CMK (cell line): ENCODE results near the gene RPUSD2.

ENCODE experiments used
- DNase-seq: peaks from one replicate; pipeline ENCODE4 v3.0.0-alpha.2; 2010; ENCODE audit warnings: low read depth

Gene RPUSD2, protein sequence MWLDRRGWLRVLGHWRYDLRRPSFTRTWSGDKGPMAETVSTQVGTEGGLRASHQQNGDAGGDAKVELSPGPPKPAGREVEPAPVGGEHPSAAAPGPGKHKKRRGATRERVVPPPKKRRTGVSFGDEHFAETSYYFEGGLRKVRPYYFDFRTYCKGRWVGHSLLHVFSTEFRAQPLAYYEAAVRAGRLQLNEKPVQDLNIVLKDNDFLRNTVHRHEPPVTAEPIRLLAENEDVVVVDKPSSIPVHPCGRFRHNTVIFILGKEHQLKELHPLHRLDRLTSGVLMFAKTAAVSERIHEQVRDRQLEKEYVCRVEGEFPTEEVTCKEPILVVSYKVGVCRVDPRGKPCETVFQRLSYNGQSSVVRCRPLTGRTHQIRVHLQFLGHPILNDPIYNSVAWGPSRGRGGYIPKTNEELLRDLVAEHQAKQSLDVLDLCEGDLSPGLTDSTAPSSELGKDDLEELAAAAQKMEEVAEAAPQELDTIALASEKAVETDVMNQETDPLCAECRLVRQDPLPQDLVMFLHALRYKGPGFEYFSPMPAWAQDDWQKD

DNA sequence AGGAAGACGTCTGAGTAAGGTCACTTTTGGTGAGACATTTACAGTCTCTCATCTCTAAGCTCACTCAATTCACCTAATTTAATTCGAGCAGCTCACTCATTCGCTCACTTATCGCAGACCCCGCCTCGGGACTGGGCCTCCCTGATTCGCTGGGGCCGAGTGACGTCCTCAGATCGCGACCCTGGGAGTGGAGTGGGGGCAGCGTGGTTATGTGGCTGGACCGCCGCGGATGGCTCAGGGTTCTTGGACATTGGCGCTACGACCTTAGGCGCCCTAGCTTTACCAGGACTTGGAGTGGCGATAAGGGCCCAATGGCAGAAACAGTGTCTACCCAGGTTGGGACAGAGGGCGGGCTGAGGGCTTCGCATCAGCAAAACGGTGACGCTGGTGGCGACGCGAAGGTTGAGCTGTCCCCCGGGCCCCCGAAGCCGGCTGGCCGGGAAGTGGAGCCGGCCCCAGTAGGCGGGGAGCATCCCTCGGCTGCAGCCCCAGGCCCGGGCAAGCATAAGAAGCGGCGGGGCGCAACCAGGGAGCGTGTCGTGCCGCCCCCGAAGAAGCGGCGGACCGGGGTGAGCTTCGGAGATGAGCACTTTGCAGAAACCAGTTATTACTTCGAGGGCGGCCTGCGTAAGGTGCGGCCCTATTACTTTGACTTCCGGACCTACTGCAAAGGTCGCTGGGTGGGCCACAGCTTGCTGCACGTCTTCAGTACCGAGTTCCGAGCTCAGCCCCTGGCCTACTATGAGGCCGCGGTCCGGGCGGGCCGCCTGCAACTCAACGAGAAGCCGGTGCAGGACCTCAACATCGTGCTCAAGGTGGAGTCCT is at the start of gene RPUSD2:
Gene RPUSD2 (plus strand): TSS at position 171 of the 825 bp plus-strand sequence. CDS start 39 bp downstream, at position 210.
- peak; percentile 79 for DNase-seq

GRCh38 chr15:40523611-40524010 is 45.5 kb upstream of the RPUSD2 start:
- no peak for DNase-seq

DNA sequence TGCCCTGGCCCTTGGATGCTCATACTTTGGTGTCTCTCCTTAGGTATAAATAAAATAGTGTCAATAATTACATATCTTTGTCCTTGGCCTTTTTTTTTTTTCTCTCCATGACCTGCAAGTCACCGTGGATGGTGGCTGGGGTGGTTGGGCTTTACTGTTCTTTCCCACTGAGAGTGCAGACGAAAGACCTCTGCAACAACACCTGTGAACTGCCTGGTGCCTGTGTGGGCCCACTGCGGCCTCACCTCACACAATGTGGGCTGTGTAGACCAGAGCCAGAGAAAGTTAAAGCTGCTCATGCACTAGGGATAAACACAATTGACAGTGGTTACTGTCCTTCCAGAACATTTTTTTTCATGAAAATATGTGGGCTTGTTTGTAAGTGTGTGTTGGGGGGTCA is 43.2 kb upstream of the RPUSD2 start:
- no peak for DNase-seq

DNA sequence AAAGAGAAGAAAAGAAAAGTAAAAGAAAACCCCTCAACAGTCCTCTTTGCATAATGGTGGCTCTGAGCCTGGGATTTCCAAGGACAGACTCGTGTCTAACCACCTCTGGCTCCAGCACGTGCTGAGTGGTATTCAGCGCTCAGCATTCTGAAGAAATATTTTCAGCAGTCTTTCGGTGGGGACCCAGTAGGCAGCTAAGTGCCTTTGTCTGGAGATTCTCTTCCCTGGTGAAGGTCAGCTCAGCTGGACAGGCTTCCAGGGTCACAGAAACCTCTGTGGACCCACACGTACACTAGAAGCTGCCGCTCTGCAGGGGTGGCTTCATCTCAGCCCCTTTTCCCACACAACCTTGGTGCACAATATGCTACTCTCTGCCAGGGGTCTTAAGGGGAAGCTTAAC is 40.3 kb upstream of the RPUSD2 start:
- no peak for DNase-seq

GRCh38 chr15:40533763-40534364 is 35.2 kb upstream of the RPUSD2 start:
- no peak for DNase-seq

DNA sequence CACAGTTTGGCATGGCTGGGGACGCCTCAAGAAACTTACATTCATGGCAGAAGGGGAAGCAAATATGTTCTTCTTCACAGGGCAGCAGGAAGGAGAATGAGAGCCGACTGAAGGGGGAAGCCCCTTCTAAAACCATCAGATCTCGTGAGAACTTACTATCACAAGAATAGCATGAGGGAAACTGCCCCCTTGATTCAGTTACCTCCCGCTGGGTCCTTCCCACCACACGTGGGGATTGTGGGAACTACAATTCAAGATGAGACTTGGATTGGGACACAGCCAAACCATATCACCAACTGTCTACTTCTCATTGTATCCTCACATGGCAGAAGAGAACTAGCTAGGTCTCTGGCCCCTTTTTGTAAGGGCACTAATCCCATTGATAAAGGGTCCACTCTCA is 34.7 kb upstream of the RPUSD2 start:
- no peak for DNase-seq

DNA sequence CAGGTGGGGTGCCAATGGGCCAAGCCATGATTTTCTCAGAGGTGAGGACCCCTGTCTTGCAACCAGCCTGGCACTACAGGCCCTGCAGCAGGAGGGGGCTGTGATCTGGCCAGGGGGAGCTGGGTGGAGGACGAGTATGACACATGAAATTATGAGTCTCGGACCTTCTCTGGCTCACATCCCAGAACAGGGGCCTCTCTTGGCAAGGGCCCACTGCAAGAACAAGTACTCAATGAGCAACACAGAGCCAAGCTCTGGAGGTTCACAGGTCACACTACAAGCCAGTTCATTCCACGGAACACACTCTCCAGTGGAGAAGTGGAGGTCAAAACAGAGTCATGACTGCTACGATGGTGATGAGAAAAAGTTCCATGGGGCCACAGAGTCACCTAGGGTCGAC is 32.6 kb upstream of the RPUSD2 start:
- DNase-seq, result no peak

DNA sequence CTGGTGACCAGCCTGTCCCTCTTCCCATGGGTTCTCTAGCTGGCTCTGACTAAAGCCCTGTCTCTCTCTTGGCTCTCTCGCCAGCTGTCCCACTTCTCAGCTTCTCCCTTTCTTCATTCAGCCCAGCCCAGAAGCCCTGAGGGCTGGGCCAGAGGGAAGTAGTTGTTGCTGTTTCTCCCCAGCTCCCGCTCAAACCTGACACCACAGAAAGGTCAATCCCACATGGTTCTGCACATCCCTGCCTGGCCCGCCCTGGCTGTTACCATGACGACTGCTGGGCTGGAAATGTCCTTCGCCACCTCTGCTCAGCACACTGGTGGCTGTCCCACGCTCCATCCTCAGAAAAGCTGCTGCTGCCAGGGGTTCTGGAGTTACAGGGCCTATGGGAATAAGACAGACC is 30.1 kb upstream of the RPUSD2 start:
- no peak for DNase-seq

DNA sequence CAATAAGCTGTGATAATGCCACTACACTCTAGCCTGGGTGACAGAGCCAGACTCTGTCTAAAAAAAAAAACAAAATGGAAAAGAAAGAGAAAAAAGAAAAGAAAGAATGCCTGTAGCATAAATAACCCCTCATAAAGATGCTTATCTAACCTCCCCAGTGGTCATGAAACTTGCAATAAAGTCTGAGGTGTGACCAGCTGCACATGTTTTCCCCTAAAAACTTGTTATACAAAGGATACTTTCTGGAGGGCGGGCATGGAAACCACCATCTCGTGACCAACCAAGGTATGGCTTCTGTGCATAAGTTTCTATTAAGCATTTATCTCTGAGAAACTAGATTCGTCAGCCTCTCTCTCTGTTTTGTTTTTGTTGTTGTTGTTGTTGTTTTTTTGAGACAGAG is 26.0 kb upstream of the RPUSD2 start:
- DNase-seq, result no peak

- no peak for DNase-seq
Observed at GRCh38 chr15:40543631-40544294, 25.3 kb upstream of the RPUSD2 start.

DNA sequence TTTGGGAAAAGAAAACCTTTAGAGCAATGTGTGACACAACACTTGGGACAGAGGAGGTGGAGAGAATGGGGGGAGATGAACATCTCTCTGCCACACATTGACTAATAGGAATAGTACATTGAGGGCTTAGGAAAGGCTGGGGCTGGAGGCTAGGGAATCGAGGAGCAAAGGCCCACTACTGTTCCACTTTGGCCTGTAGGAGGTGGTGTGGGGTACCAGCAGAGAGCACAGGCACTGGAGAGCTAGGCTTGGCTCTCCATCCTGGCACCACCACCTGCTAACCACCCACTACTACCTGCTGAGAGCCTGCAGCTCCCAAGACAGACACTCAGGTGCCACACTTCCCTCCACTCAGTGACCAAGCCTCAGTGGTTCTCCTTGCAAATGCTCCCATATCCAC is 23.6 kb upstream of the RPUSD2 start:
- DNase-seq, result no peak

GRCh38 chr15:40548610-40549009 is 20.5 kb upstream of the RPUSD2 start:
- no peak for DNase-seq

DNA sequence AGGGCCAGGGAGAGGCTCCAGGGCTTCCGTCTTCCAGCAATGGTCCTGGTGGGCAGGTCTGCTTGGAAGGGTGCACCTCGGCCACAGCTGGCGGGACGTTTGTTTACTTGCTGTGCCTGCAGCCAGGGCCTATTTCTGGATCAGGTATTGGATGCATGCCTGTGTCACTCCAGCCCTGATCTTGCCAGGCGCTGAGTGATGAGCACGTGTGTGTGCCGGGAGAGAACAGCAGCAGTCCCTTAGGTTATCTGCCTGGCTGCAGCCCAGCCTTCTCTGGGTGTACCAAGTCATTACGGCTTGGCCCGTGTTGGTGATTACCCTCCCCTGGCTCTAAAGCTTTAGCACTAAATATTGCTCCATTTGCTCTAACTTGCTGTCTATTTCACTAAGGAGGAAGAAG is 19.2 kb upstream of the RPUSD2 start:
- DNase-seq, result no peak

- no peak for DNase-seq
Observed at GRCh38 chr15:40550341-40551037, 18.6 kb upstream of the RPUSD2 start.

DNA sequence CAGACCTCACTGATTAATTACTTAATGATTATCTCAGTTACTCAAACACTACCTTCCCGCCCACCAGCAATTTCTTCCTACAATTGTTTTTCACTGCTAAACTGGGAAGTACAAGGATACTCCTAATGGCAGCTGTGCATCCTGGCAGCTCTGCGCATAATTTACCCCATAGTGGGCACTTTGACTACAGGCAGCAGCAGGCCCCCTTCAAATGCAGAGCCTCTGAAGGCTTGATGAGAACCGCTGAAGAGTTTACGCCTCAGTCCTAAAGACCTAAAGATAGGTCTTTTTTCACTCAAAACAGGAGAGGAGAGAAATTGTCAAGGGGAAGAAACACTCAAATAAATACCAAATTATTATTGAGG is 15.0 kb upstream of the RPUSD2 start:
- no peak for DNase-seq

DNA sequence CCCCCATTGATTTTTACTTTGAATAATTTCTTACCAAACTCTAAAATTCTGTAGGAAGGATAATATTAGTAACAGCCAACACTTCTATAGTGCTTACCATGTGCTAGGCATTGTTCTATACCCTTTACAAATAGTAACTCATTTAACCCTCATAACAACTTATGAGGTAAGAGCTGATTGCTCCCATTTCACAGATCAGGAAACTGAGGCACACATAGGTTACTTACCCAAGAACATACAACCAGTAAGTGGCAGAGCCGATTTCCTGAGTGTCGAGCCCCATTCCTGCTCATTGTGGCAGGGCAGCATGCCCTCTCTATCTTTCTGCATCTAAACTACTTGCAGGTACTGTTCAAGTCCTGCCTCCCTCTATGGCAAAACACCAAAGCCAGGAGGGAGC is 13.2 kb upstream of the RPUSD2 start:
- DNase-seq, result no peak

GRCh38 chr15:40558952-40559742 is 10.0 kb upstream of the RPUSD2 start:
- peak; percentile 85 for DNase-seq

DNA sequence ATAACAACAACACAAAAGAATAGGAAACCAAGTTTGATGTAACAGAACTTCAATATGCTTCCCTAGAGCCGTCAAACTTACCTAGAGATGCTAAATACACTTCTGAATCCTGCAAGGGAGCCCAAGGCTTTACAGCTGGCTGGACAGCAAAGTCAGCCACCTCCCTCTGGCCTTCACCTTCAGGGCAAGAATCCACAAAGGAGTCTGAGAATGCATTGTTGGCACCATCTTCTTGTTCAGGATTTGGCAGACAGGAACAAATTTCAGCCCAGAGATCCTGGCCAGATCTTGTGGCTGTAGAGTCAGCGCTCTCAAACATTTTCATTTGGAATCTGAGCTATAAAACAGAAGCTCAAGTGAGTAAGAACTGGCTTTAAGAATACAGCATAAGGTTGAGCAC is 6.4 kb upstream of the RPUSD2 start:
- DNase-seq, result no peak

GRCh38 chr15:40563426-40563825 is 5.7 kb upstream of the RPUSD2 start:
- no peak for DNase-seq

DNA sequence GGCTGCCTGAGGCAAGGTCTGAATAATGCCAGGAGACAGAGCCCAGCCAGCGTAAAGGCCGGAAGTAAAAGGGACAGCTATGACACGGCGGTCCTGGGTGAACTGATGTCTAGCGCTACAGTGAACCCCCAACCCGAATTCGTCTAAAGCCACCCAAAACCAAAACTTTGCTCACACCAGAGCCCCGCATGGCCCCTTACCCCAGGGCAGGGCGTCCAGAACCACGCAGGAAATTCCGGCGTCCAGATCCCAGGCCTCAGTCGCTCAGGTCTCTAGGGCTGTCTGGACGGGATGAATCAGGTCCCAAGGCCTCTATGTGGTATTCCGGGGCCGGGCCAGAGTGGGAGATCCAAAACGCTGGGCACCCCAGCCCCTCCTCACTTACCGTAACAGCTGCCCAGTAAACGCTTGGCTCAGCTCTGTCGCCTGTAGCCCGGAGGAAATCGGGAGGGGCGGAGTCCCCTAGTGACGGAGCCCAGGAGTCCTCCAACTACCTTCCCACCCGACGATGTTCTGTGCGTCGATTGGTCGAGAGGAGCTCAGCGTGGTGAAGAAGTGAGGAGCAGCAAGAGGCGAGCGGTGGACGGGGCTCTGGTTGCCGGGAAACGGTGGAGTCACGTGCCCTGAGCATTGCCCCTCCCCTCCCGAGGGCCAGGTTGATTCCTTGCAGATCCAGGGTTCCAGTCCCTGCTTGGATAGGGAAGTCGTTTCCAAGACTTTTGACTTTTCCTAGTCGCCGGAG is 4.3 kb upstream of the RPUSD2 start, which contains the start of gene CCDC32:
Gene CCDC32 (minus strand): TSS at position 452 of the 742 bp plus-strand sequence. CDS start 2,027 bp downstream, outside the sequence.
- peak; percentile 87 for DNase-seq
